HEK293 (cell line): Measurements from ENCODE around the gene EPM2AIP1.

ENCODE experiments used
- HOXD13 ChIP-seq: sonication (generic); formaldehyde crosslinking; IDR thresholded peaks from 2 replicates; pipeline ENCODE4 v1.8.0; 2022; ENCODE audit warnings: missing genetic modification reagents, borderline replicate concordance
- ZFP37 ChIP-seq: fragments of 450-650 bp; formaldehyde crosslinking; IDR thresholded peaks from 2 replicates; pipeline ENCODE4 v1.5.1; 2016; ENCODE audit warnings: missing biosample characterization, missing genetic modification characterization
- ZNF302 ChIP-seq: fragments of 450-650 bp; formaldehyde crosslinking; IDR thresholded peaks from 2 replicates; pipeline ENCODE4 v1.5.1; 2016; ENCODE audit warnings: missing biosample characterization, missing genetic modification characterization, low read depth
- ZNF311 ChIP-seq: fragments of 450-650 bp; formaldehyde crosslinking; IDR thresholded peaks from 2 replicates; pipeline ENCODE4 v1.5.1; 2017; ENCODE audit warnings: missing biosample characterization, missing genetic modification characterization, borderline replicate concordance
- TF ChIP-seq, protein P1 (sequence below): fragments of 450-650 bp; formaldehyde crosslinking; IDR thresholded peaks from 2 replicates; pipeline ENCODE4 v1.5.1; 2016; ENCODE audit warnings: missing biosample characterization, missing genetic modification characterization
- TF ChIP-seq, protein P2 (sequence below): fragments of 450-650 bp; formaldehyde crosslinking; conservative IDR thresholded peaks from 2 replicates; pipeline ENCODE4 v1.5.1; 2016; ENCODE audit warnings: low read depth, missing biosample characterization, missing genetic modification characterization

DNA sequence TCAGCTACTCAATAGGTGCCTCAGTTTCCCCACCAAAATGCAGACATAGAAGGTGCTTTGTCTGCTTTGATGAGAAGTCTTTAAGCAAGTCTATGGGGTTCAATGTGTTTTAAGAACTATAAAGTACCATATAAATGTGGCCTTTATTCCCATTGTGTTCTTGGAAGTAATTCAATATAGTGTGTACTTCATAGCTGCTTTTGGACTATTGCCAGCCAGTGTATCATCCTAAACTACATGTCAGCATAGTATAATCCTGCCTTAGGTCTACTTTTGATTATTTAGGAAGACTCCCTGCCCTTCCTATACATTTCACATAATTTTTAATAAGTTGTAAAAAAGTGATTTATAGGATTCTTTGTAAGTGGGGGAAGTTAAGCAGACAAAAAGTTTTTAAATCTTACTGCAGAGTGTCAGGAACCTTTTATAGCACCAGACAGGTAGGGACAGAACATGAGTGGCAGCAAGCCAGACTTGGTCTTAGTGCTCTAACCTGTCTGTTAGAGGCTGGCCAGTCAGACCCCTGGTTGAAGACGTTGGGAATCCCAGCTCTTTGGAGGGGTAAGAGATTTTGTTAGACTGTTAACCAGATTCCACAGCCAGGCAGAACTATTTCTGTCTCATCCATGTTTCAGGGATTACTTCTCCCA, 48.7 kb upstream of the EPM2AIP1 start:
- TF ChIP-seq, protein P1, sequence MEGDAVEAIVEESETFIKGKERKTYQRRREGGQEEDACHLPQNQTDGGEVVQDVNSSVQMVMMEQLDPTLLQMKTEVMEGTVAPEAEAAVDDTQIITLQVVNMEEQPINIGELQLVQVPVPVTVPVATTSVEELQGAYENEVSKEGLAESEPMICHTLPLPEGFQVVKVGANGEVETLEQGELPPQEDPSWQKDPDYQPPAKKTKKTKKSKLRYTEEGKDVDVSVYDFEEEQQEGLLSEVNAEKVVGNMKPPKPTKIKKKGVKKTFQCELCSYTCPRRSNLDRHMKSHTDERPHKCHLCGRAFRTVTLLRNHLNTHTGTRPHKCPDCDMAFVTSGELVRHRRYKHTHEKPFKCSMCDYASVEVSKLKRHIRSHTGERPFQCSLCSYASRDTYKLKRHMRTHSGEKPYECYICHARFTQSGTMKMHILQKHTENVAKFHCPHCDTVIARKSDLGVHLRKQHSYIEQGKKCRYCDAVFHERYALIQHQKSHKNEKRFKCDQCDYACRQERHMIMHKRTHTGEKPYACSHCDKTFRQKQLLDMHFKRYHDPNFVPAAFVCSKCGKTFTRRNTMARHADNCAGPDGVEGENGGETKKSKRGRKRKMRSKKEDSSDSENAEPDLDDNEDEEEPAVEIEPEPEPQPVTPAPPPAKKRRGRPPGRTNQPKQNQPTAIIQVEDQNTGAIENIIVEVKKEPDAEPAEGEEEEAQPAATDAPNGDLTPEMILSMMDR (tag by site-specific recombination), result no peak
- TF ChIP-seq ZNF311 (tag by site-specific recombination), result no peak
- no peak for TF ChIP-seq ZNF302
- TF ChIP-seq ZFP37 (tag by site-specific recombination), result no peak
- TF ChIP-seq, protein P2, sequence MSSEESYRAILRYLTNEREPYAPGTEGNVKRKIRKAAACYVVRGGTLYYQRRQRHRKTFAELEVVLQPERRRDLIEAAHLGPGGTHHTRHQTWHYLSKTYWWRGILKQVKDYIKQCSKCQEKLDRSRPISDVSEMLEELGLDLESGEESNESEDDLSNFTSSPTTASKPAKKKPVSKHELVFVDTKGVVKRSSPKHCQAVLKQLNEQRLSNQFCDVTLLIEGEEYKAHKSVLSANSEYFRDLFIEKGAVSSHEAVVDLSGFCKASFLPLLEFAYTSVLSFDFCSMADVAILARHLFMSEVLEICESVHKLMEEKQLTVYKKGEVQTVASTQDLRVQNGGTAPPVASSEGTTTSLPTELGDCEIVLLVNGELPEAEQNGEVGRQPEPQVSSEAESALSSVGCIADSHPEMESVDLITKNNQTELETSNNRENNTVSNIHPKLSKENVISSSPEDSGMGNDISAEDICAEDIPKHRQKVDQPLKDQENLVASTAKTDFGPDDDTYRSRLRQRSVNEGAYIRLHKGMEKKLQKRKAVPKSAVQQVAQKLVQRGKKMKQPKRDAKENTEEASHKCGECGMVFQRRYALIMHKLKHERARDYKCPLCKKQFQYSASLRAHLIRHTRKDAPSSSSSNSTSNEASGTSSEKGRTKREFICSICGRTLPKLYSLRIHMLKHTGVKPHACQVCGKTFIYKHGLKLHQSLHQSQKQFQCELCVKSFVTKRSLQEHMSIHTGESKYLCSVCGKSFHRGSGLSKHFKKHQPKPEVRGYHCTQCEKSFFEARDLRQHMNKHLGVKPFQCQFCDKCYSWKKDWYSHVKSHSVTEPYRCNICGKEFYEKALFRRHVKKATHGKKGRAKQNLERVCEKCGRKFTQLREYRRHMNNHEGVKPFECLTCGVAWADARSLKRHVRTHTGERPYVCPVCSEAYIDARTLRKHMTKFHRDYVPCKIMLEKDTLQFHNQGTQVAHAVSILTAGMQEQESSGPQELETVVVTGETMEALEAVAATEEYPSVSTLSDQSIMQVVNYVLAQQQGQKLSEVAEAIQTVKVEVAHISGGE, result no peak
- no peak for TF ChIP-seq HOXD13 (CRISPR knock-in tag)
